SIG-M5 treated with dmso at 0.1 percent for 504 hours (cell line): Measurements from ENCODE around the gene MZF1.
"Not testable (repeated sequence)": the region's sequence is repeated elsewhere in the genome, so short reads cannot be mapped to it uniquely, and the experiment has no call there.

Experiments
- DNase-seq: peaks from one replicate; lab custom pipeline; 2025; ENCODE audit not compliant: unreplicated experiment; lab: John Stamatoyannopoulos, UW

Gene MZF1

DNA sequence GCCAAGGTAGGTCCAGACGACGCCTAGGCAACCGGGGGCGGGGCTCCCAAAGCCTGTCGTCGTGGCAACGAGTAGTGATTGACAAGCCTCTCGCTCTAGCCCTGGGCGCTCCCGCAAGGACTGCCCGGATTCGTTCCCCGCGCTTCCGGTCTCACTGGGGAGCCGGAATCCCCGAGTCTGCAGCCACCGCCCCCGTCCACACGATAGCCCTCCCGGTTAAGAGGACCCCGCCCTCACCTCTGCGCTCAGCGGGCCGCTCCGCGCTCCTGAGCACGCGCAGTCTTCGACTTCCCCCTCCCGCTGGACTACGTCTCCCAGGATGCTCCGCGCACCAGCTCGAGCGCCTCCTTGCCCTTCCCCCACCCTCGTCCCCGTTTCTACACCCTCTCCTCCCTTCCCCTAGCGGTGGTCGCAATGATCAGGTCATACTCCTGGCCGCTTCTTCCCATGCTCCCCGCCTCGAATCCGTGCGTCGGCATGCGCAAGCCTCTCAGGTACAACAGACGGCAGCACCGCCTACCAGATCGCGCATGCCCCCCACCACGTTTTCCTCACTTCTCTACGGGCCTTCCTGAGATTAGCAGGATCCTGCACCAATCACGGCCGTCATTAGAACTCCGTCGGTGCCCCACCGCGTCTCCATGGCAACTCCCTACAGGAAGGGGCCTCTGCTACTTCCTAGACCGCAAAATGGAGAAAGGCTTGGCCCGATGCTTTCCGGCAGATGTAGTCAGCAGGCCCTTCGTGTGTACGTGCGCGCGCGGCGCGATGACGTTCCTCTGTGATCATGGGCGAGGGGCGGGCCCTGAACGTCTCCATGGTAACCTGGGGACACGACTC lies at the start of gene MZF1:
Gene MZF1 (minus strand): TSS at position 518 of the 840 bp plus-strand sequence. CDS start 1,946 bp downstream, outside the sequence.
- no peak for DNase-seq

DNA sequence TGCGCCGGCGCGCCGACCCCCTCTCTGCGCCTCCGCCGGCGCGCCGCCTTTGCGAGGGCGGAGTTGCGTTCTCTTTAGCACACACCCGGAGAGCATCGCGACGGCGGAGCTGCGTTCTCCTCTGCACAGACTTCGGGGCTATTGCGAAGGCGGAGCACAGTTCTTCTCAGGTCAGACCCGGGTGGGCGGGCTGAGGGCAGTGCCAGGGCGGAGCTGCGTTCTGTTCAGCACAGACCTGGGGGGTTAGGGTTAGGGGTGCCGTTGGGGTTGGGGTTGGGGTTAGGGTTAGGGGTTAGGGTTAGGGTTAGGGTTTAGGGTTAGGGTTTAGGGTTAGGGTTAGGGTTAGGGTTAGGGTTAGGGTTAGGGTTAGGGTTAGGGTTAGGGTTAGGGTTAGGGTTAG lies 34.1 kb upstream of the MZF1 start:
- DNase-seq: not testable (repeated sequence)

DNA sequence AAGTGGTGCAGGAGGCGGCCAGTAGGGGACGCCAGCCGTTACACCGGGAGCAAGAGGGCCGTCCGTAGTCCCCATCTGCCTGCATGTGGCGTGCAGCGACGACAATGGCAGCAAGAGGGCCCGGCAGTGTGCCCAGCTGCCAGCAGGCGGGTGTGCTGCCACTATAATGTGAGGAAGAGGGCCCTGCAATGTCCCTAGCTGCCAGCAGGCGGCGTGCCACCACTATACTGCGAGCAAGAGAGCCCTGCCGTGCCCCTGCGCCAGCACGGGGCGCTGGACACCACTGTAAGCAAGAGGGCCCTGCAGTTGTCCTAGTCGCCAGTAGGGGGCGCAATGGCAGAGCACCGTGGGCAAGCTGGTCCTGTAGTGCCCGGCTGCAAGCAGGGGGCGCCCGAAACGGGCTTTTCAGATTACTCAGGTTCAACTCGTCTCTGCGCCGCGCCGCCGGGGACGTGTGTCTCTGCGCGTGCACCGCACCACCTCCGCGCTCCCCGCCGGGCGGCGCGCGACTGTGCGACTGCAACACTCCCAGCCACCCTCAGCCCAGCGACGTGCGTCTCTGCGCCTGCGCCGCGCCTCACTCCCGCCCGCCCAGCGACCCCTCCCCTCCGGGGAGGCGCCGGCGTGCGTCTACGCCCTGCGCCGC lies 33.2 kb upstream of the MZF1 start:
- not testable (repeated sequence) for DNase-seq

DNA sequence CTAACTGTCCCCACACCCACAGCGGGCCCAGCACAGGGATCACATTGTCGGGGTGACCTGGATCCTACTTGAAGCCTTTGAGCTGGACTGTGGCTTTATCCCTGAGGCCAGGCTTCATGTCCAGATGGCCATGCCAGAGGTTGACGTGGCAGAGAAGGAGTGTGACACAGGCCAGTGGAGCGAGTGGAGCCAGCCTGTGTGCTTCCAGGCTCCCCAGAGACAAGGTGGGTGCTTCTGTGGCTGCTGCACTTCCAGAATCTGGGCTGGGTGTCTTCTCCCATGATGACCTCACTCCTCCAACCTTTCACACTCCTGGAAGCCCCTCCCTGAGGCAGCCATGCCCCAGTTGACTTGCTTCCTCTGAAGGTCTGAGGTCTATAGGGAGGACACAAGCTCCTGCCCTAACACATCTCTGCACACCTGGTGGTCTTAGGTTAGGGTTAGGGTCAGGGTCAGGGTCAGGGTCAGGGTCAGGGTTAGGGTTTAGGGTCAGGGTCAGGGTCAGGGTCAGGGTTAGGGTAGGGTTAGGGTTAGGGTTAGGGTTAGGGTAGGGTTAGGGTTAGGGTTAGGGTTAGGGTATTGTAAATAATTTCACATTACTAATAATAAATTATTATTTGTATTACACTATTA lies 13.1 kb upstream of the MZF1 start:
- DNase-seq: no peak

DNA sequence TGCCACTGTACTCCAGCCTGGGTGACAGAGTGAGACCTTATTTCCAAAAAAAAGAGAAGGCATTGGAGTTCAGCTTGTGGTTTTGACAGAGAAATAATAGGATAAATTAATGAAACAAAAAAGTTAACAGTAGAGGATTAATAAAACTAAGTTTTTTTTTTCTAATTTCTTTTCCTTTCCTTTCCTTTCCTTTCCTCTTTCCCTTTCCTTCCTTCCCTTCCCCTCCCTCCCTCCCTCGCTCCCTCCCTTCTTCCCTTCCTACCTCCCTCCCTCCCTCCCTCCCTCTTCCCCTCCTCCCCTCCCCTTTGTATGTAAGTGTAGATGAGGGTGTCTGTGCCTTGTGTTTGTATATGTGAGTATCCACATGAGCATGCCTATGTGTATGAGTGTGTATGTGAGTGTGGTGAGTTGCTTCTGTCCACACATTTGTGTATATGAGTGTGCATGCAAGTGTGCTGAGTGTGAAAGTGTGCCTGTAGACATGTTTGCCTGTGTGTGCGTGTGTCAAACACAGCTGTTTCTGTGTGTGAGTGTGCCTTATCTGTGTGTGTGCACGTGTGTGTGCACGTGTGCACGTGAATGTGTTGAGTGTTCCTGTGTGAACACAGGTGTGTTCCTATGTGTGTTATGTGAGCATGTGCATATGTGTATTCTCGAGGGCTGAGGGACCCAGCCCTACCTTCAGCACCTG lies 12.5 kb upstream of the MZF1 start:
- no peak for DNase-seq

DNA sequence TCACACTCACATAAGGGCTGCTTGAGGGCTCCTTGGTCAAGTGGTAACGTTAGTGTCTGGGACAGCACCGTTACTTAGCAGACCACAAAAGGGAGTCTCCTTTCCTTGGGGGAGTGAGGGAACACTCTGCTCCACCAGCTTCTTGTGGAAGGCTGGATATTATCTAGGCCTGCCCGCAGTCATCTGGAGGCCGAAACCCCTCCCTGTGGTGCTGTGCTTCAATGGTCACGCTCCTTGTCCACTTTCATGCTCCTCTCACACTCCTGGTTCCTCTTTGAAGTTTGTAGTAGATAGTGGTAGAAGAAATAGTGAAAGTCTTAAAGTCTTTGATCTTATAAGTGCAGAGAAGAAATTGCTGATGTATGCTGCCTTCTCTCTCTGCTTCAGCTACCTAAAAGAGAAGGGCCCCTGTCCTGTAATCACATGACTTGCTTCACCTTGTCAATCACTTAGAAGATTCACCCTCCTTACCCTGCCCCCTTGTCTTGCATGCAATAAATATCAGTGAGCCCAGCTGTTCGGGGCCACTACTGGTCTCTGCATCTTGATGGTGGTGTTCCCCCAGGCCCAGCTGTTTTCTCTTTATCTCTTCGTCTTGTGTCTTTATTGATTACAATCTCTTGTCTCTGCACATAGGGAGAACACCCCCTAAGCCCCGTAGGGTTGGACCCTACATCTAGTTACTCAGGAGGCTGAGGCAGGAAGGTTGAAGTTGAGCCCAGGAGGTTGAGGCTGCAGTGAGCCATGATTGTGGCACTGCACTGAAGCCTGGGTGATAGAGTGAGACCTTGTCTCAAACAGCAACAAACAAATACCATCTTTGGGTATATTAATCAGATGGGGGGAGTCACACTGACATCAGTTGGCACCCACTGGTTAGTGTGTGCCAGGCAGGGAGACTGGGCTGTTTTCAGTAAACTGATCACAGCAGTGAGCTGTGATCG lies 11.6 kb upstream of the MZF1 start:
- no peak for DNase-seq

DNA sequence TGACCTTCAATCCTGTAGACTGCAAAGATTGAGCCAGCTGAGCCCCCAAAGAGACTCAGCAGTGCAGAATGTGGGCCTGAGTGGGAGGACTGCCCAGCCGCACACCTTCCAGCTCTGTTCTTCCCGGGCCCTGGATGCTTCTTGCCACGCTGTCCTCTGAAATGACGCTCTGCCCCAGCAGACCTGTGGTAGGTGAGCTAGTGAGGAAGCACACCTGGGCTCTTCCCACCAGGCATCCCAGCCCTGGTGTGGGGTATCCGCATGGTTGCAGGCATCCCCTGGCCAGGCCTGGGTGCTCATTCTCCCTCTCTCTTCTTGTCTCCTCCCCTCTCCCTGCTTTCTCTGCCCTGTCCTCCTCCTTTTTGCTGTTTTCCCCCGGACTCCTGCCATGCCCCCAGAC lies 9.8 kb upstream of the MZF1 start:
- no peak for DNase-seq

DNA sequence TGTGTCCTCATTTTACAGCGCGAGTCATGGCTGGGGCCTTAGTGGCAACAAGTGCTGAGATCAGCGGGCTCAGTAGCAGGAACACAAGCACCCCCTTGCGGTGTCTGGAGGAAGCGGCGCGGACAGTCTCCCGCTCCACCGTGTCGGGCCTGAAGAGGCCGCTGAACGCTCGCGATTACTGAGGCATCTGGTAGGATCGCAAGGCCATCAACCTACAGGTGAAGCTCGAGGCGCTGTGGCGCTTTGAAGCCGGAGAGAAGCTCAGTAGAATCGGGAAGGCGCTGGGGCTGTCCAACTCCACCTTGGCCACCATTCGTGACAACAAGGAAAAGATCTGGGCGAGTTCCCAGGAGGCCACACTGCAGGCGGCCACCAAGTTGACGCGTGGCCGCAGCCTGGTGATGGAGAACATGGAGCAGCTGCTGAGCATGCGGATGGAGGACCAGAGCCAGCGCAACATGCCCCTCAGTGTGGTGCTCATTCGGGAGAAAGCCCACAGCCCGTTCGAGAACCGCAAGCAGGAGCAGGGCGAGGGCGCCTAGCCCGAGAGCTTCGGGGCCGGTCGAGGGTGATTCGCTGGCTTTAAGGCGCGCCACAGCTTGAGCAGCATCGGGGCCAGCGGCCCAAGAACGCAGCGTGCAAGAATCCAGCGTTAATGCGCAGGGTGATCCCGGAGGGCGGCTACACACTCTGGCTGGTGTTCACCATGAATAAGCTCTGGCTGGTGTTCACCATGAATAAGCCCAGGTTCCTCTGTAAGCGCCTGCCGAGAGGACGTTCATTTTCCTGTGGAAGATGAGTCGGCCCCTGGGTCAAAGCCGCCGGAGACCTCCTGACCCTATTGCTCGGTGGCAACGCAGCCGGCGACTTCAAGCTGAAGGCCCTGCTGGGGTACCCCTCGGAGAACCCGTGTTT lies 8.3 kb upstream of the MZF1 start:
- DNase-seq: no peak

DNA sequence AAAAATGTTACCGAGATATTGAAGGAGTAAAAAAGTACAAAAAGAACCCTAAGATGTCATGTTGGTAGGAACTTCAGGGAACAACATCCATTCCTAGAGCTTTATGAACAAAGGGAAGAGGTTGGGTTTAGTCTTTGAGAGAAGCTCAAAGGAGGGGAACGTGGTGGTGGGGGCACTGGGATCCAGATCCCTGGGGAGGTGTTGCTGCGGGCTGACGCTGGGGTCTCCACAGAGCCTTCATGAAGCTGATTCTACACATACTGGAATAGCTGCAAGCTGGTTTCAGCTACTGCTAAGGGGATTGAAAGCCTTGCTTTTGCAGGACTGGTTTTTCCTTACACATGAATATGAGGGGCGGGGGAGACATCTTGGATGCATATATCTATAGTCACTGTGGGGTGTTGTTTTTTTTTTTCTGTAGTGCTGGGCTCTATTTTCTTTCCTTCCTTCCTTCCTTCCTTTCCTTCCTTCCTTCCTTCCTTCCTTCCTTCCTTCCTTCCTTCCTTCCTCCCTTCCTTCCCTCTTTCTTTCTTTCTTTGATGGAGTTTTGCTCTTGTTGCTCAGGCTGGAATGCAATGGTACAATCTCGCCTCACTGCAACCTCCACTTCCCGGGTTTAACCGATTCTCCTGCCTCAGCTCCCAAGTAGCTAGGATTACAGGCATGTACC lies 6.5 kb upstream of the MZF1 start:
- no peak for DNase-seq

DNA sequence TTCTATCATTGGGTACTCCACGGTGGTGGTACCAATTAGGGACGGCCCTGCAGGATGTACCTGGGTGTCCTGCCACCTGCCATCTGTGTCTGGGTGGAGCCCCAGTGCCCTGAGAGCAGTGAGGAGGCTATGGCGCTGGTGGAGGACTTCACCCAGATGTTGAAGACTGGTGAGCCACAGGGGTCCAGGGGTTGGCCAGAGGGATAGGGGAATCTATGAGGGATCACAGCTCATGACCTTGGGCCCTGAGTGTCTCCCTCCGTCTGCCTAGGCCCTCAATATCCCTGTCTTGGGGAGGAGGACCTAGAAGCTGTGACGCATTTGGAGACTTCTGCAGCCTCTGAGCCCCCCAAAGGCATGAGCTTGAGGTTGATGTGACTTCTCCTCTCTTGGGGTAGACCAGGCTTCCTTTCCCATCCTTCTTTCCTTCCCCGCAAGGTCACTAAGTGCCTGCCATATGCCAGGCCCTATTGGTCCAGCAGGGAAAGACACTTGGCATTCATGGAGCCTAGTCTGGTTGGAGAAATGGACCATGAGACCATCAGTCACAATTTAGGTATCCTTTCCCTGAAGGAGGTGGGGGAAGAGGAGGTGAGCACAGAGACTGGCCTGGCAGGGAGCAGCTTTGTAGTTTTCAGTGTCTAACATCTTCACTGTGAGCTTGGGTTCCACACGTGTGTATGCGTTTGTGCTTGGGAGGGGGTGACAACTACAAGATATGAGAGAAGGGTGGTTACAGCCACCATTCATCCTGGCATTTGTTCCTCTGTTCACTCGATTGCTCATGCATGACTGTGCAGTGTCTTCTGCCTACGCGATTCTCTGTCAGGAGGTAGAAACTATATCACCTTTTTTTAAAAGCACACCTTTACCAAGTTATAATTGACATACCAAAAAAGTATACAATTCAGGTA lies 5.1 kb upstream of the MZF1 start:
- no peak for DNase-seq

DNA sequence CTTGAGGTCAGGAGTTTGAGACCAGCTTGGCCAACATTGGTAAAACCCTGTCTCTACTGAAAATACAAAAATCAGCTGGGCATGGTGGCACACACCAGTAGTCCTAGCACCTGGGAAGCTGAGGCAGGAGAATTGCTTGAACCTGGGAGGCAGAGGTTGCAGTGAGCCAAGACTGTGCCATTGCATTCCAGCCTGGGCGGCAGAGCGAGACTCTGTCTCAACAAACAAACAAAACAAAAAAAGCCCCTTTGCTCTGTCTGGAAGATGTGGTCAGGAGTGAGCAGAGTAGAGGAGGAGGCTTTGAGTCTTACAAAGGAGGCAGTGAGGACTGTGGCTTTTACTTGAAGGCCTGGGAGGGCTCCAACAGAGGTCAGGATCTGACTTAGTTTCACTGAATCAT lies 4.4 kb upstream of the MZF1 start:
- DNase-seq: not testable (repeated sequence)

DNA sequence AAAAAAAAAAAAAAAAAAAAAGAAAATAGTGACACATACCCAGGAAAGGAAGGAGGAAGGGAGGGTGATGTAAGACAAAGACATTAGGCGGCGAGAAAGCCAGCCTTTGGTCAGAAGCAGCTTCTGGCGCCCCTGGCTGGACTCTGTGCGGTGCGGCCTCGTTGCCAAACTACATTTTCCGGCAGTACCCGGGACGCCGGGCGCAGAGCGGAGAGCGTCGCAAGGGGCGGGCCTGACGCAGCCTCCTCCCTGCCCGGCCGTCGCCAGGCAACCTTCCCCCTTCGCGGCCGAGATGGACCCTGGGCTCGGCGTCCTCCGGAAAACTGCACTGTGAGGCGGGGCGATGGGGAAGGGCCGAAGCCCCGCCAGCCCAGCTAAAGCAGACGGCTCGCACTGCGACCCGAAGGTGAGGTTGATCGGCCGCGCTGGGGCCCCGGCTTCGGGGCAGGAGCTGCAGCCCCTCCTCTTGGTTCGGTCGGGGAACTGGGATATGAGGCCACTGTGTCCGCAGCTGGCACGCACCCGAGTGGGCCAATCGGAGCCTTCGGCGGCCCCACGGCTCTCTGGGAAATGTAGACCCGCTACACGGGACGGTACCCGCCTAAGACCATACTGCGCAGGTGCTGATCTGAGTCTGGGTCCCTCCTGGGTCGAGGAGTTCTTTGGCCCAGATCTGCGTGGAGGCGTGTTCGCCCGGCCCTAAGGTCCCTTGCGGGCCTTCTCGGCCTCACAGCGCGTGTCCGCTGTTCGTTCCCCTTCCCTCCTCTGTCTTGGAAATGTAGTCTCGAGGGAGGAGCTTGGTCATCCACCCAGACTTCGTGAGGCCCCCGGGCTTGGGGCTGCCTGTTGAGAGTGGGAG lies 2.3 kb upstream of the MZF1 start:
- no peak for DNase-seq

DNA sequence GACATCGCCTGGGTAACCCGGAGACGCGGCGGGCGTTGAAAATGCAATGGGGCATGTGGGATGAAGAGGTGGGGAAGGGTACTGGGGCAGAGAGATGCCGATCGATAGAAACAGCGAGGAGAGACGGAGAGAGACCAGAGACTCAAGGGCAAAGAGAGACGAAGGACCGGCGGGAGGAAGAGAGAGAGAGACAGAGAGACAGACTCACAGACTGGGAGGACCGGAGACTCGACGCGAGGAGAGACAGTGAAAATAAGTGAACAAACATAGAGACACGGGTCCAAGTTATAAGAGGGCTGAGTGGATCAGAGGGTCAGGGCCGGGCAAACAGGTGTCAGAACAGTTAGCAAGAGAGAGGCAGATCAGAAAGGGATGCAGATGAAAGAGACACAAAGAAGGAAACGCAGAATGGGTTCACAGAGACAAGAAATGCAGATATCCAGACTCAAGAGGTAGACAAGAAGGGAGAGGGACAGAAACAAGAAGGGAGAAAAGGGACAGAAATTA lies 576 bp upstream of the MZF1 start:
- DNase-seq: no peak

DNA sequence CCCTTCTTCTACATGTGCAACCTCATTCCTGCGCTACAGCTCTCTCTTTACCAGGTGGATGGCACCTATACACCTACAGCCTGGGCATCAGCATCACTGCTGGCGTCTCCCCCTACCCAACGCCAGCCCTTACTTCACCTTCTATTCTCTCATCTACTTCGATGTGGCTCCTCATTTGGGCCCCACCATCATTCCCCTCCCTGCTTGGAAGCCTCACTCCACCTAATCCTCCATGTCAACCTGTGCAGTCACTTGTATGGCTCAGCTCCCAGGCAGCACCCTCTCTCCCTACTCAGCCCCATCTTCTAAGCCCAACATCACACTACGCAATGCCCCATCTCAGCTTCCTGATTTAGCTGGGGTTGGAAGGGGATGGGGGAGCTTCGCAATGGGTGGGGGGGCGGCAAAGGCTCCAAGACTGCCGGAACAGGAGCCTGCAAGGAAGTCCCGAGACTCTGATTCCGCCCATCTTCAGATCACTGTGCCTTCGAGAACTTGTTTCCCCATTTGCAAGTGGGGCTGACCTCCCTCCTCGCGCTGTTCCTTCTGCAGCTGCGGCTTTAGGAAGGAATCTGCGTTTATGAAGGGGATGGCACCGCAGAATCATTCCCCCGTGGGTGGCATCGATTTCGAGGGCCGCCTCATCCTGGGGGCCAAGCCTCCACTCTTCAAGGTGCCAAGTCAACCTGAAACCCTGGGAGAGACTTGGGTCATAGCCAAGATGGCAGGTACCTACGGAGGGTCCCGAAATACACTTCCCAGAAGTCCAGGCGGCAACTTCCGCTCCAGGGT lies 913 bp downstream of the MZF1 start:
- DNase-seq: no peak

DNA sequence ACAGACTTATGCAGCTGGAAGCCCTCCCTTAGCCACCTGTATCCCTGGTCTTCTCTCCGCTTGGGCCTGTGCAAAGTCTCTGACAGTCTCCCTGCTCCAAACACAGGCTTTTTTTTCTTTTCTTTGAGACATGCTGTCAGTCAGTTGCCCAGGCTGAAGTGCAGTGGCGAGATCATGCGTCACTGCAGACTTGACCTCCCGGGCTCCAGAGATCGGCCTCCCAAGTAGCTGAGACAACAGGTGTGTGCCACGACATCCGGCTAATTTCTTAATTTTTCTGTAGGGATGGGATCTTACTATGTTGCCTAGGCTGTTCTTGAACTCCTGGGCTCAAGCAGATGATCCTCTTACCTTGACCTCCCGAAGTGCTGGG lies 1.6 kb downstream of the MZF1 start:
- DNase-seq: no peak
